Activated naive CD4-positive, alpha-beta T cell treated with anti-CD3 and anti-CD28 coated beads, Interleukin-2, amount 50 U/mL, for 72 hours (primary cell): ENCODE data around the gene KIR2DL1. TPM values are rescaled to one million over a fixed set of nuclear protein-coding genes. Genes with fewer than 3 reads are reported as not detected.
"Not testable (repeated sequence)": the region's sequence is repeated elsewhere in the genome, so short reads cannot be mapped to it uniquely, and the experiment has no call there.

Experiments
- ATAC-seq, 2 donors: fragments of 150-1000 bp; cut with Tn5 transposase; 2 replicates each; pipeline ENCODE4 v1.10.0; 2021; ENCODE audit warnings: mild to moderate bottlenecking in 2 of 2, moderate library complexity in 2 of 2
- DNase-seq, 2 donors: peaks; one replicate each; pipeline ENCODE4 v3.0.0; 2021 to 2022; ENCODE audit warnings: low spot score in 2 of 2
- H3K27ac Mint-ChIP-seq, 2 donors: one replicate each; pipeline ENCODE4 v1.8.0; 2022; ENCODE audit warnings: mild to moderate bottlenecking in 2 of 2, mixed read lengths in 2 of 2
- H3K36me3 Mint-ChIP-seq, 2 donors: one replicate each; pipeline ENCODE4 v1.8.0; 2022; ENCODE audit warnings: mixed read lengths in 2 of 2
- H3K9me3 Mint-ChIP-seq, 2 donors: one replicate each; pipeline ENCODE4 v1.8.0; 2022; ENCODE audit warnings: mixed read lengths in 2 of 2
- total RNA-seq, 2 donors: library from RNA; stranded (reverse); gene quantifications; one replicate each; pipeline ENCODE4 v1.2.3, GENCODE V29; 2022

The KIR2DL1 gene
- total RNA-seq, 2 donors from 2014 or later: not detected

- ATAC-seq: peak in 1 of 2 donors; percentile 24
- no peaks in the 10 kb centered on the region for H3K9me3 Mint-ChIP-seq
- no peak for DNase-seq
- H3K27ac Mint-ChIP-seq: peak overlapping the region in 1 of 2 donors; percentile 47
- no peaks in the 10 kb centered on the region for H3K36me3 Mint-ChIP-seq
Measured at GRCh38 chr19:54792814-54793213, 23.2 kb downstream of the KIR2DL1 start.

GRCh38 chr19:54795758-54796157, 26.2 kb downstream of the KIR2DL1 start:
- H3K36me3 Mint-ChIP-seq: peaks cover 0 to 6% of the 10 kb centered on the region in 2 donors
- peaks cover 0 to 8% of the 10 kb centered on the region in 2 donors for H3K9me3 Mint-ChIP-seq
- DNase-seq (no peak), ATAC-seq (no peak)
- H3K27ac Mint-ChIP-seq: no peak overlapping the region

GRCh38 chr19:54803410-54803809, 33.8 kb downstream of the KIR2DL1 start, which contains the start of gene KIR2DL4:
Gene KIR2DL4 (plus strand): TSS chr19:54803610. CDS start chr19:54803652, 42 bp downstream.
- DNase-seq: no peak
- Mint-ChIP-seq H3K36me3 (peaks cover 0 to 6% of the 10 kb centered on the region in 2 donors), H3K9me3 (peaks cover 4 to 25% of the 10 kb centered on the region in 2 donors), H3K27ac (no peak within 1 kb of the TSS)
- no peak for ATAC-seq

- H3K36me3 Mint-ChIP-seq: peaks cover 0 to 3% of the 10 kb centered on the region in 2 donors
- DNase-seq (no peak), ATAC-seq (no peak)
- H3K9me3 Mint-ChIP-seq: peaks cover 4 to 25% of the 10 kb centered on the region in 2 donors
- no peak overlapping the region for H3K27ac Mint-ChIP-seq
Measured at GRCh38 chr19:54804101-54804500, 34.5 kb downstream of the KIR2DL1 start.

- Mint-ChIP-seq H3K9me3 (peaks cover 5 to 23% of the 10 kb centered on the region in 2 donors), H3K27ac (no peak overlapping the region), H3K36me3 (no peaks in the 10 kb centered on the region)
- DNase-seq (no peak), ATAC-seq (no peak)
Measured at GRCh38 chr19:54804571-54804970, 35.0 kb downstream of the KIR2DL1 start.

GRCh38 chr19:54805665-54806515, 36.3 kb downstream of the KIR2DL1 start:
- Mint-ChIP-seq H3K36me3 (no peaks in the 10 kb centered on the region), H3K27ac (no peak overlapping the region), H3K9me3 (peaks cover 7 to 32% of the 10 kb centered on the region in 2 donors)
- ATAC-seq (no peak), DNase-seq (no peak)

GRCh38 chr19:54806516-54806838, 36.9 kb downstream of the KIR2DL1 start:
- no peak for DNase-seq
- Mint-ChIP-seq H3K27ac (no peak overlapping the region), H3K9me3 (peaks cover 3 to 30% of the 10 kb centered on the region in 2 donors), H3K36me3 (no peaks in the 10 kb centered on the region)
- no peak for ATAC-seq

- not testable (repeated sequence) for H3K36me3 Mint-ChIP-seq, DNase-seq, ATAC-seq, H3K27ac Mint-ChIP-seq
- H3K9me3 Mint-ChIP-seq: peaks cover 9 to 20% of the 10 kb centered on the region in 2 donors
Measured at GRCh38 chr19:54814571-54814970, 45.0 kb downstream of the KIR2DL1 start.

GRCh38 chr19:54816251-54816650, 46.7 kb downstream of the KIR2DL1 start, which contains the start of gene KIR3DL1:
Gene KIR3DL1 (plus strand): TSS chr19:54816468.
- DNase-seq, ATAC-seq, H3K36me3 Mint-ChIP-seq, H3K9me3 Mint-ChIP-seq: not testable (repeated sequence)
- peak within 1 kb of the TSS in 1 of 2 donors; percentile 81 for H3K27ac Mint-ChIP-seq

GRCh38 chr19:54817670-54818536, 48.3 kb downstream of the KIR2DL1 start:
- no peak overlapping the region for H3K27ac Mint-ChIP-seq
- DNase-seq: no peak
- no peak for ATAC-seq
- no peaks in the 10 kb centered on the region for H3K36me3 Mint-ChIP-seq
- H3K9me3 Mint-ChIP-seq: no peaks in the 10 kb centered on the region

GRCh38 chr19:54824416-54824815, 54.8 kb downstream of the KIR2DL1 start:
- not testable (repeated sequence) for ATAC-seq, H3K36me3 Mint-ChIP-seq, H3K27ac Mint-ChIP-seq, DNase-seq, H3K9me3 Mint-ChIP-seq

GRCh38 chr19:54825326-54825725, 55.7 kb downstream of the KIR2DL1 start:
- not testable (repeated sequence) for ATAC-seq, DNase-seq, H3K27ac Mint-ChIP-seq, H3K36me3 Mint-ChIP-seq, H3K9me3 Mint-ChIP-seq

GRCh38 chr19:54828064-54828463, 58.5 kb downstream of the KIR2DL1 start:
- not testable (repeated sequence) for H3K27ac Mint-ChIP-seq, DNase-seq, H3K9me3 Mint-ChIP-seq, ATAC-seq, H3K36me3 Mint-ChIP-seq

- ATAC-seq, H3K36me3 Mint-ChIP-seq, DNase-seq, H3K27ac Mint-ChIP-seq, H3K9me3 Mint-ChIP-seq: not testable (repeated sequence)
Measured at GRCh38 chr19:54832496-54832895, 62.9 kb downstream of the KIR2DL1 start, which contains the start of gene KIR2DS4. Gene KIR2DS4 (plus strand): TSS chr19:54832676.
